Fibroblast of skin of back (primary cell): ENCODE results near the gene CEMIP2.
"Not testable (repeated sequence)": the region's sequence is repeated elsewhere in the genome, so short reads cannot be mapped to it uniquely, and the experiment has no call there.

Source experiments
- DNase-seq: peaks from one replicate; pipeline ENCODE4 v3.0.0-alpha.2; 2013

CEMIP2 gene

GRCh38 chr9:71675105-71675856 lies 93.0 kb downstream of the CEMIP2 start:
- no peak for DNase-seq

DNA sequence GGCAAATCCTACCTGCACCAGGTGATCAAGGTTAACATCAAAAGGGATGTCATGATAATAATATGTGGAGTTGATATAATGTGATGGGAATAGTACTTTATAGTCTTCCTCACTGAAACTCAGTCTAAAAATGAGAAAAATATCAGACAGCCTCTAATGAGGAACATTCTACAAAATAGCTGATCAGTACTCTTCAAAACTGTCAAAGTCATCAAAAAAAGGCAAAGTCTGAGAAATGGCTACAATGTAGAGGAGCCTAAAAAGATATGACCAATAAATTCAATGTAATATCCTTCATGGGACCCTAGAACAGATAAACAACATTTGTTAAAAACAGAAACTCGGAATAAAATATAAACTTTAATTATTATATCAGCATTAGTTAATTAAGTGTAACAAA lies 95.7 kb downstream of the CEMIP2 start:
- no peak for DNase-seq

DNA sequence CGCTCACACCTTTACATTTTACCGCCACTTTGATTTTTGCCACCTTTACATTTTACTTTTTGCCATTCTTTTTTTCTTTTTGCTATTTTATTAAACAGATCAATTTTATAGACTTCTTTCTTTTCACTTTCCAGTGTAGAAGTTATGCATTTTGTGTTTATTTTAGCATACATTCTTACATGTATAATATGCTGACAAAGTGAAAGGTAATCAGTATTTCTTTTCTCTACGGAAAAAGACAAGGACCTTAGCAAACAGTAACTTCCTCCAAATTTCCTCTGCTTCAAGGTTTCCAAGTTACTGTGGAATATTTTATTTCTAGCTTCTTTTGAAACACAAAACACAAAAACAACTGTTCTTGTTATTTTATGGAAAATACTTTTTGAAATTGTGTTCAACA lies 97.0 kb downstream of the CEMIP2 start:
- DNase-seq = no peak

DNA sequence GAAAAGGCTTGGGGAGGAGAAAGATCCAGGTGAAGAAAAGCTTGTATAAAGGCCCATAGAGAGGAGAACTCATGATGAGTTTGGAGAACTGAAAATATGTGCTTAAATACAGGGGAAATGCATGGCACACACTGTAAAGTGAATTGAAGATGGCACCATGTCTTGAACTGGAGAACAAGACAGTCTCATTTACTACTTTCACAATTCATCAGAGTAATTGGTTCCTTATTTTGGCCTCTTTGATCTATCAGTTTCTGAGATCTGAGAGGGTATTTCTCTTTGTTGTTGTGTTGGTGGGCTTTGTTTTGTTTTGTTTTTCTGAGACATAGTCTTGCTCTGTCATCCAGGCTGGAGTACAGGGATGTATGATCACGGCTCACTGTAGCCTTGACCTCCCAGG lies 98.2 kb downstream of the CEMIP2 start:
- no peak for DNase-seq

GRCh38 chr9:71669284-71669995 lies 98.9 kb downstream of the CEMIP2 start:
- no peak for DNase-seq

DNA sequence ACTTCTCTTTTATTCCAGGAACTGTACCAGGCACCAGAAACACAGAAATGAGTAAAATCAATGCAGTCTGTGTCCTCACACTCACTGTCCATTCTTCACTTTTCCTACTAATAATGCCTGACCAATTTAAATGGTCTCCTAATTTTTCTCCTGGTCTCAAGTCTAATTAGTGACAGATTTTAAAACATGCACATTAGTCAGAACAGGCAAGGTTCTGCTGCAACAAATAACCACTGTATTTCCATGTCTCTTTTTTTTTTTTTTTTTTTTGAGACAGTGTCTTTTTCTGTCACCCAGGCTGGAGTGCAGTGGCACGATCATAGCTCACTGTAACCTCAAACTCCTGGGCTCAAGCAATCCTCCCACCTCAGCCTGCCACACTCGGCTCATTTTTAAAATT lies 99.6 kb downstream of the CEMIP2 start:
- no peak for DNase-seq

DNA sequence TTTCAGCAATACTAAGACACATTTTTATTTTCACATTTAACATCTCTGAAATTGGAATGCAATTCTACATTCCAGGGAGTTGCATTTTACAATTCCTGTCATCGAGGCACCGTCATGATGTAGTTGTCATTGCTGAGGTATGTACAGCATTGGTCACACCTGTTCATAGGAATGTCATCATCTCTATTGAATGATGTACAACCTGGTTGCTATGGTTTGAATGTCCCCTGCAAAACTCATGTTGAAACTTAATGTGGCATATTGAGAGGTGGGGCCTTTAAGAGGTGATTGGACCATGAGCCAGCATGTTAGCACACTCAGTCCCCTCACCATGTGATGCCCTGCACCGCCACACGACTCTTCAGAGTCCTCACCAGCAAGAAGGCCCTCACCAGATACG lies 103.1 kb downstream of the CEMIP2 start:
- DNase-seq = no peak

DNA sequence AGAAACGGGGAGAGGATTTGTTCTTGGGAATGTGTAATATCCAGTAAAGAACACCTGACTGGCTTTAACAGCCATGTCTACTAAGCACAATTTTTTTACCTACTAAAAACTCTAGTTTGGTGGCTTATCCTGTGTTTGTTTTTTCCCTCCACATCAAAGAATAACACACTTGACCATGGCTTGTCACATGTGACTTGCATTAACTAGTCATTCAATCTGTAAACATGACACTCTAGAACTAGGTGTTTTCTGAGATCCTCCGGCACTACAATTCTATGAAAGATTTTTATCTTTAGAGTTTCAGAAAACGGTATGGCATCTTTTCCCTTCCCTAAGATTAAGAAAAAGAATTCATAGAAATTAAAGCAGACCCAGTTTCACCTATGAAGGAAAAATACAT lies 103.7 kb downstream of the CEMIP2 start:
- no peak for DNase-seq

DNA sequence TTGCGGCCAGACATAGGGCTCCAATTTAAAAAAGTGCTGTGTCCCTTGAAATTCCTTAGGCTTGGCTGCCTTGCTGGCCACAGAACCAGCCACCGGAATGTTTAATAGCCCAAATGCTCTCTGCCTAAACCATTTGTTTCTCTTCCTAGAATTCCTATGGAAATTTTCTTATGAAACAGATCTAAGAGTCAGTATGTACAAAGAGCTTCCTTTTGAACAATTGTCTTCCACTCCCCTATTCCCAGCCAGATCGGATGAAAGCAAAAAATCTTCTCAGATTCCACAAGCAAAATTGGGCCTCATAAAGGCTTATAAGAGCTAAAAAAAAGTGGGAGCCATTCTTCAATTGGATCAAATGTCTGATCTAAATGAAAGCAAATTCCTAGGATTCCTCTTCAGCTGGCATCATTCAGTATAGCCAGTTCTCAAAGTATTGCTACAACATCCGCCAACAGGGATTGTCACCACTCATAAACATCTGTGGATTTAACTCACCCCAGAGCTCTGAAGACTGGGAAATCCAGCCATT lies 104.3 kb downstream of the CEMIP2 start:
- DNase-seq = peak; percentile 66

- DNase-seq = no peak
These were observed 105.1 kb downstream of the CEMIP2 start for GRCh38 chr9:71663216-71663615.

DNA sequence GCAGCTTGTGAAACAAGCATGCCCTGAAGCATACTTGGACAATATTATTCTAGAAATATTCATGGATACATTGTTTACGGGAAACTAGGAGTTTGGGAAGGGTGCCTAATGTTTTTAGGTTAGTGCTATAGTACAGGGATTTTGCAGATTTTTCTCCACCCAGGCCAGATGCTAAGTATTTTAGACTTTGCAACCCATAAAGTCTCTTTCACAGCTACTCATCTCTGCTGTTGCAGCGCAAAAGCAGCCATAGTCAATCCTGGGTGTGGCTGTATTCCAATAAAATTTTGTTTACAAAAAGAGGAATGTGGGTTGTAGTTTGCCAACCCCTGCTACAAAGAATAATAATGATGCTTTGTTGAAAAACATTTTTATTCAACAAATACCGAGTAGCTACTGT lies 106.2 kb downstream of the CEMIP2 start:
- no peak for DNase-seq

DNA sequence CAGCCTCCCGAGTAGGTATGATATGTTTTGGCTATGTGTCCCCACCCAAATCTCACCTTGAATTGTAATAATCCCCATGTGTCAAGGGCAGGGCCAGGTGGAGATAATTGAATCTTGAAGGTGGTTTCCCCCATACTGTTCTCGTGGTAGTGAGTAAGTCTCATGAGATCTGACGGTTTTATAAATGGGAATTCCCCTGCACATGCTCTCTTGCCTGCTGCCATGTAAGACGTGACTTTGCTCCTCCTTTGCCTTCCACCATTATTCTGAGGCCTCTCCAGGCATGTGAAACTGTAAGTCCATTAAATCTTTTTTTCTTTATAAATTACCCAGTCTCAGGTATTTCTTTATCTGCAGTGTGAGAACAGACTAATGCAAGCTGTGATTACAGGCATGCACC lies 111.0 kb downstream of the CEMIP2 start:
- not testable (repeated sequence) for DNase-seq

DNA sequence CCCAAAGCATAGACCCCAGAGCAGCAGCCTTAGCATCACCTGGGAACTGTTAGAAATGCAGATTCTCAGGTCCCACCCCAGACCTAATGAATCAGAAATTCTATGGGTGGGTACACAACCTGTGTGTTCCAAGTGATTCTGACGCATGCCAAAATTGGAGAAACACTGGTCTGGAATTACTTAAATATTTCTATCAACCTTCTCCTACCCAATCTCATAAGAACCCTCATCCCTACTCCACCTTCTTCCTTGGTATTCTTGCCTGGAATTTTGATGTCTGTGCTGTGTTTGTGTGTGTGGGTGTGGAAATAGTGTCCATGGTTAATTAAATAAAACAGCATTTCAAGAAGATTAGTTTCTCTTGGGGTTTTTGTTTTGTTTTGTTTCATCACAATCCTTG lies 111.8 kb downstream of the CEMIP2 start:
- DNase-seq = no peak

- no peak for DNase-seq
These were observed 112.5 kb downstream of the CEMIP2 start for GRCh38 chr9:71655778-71656177.

GRCh38 chr9:71655141-71655540 lies 113.2 kb downstream of the CEMIP2 start:
- DNase-seq = no peak

DNA sequence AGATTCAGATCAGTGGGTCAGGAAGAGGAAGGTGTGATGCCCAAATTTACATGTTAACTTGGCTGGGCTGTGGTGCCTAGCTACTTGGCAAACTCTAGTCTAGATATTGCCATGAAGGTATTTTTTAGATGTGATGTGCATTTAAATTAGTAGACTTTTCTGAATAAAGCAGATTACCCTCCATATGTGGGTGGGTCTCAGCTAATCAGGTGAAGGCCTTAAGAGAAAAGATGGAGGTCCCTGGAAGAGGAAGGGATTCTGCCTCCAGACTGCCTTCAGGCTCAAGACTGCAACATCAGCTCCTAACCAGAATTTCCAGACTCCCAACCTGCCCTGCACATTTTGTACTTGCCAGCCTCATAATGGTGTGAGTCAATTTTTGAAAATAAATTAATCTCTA lies 115.8 kb downstream of the CEMIP2 start:
- DNase-seq = no peak

DNA sequence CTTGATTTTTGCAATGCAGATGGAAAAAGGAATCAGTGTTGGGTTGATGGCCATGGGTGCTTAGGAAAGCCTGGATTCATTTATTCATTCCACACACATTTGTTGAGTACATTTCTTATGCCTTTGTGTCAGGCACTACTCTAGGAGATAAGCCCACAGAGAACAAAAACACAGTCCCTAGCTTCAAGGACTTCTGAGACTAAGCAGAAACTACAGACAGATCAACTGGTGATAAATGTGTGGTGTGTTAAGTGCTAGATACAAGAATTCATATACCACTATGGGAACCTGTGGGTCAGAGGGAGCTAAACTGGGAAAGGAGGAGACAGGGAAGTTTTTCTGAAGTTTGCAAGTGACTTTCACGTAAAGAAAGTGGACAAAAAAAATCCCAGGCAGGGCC lies 119.9 kb downstream of the CEMIP2 start:
- no peak for DNase-seq

- DNase-seq = peak; percentile 77
These were observed 121.2 kb downstream of the CEMIP2 start for GRCh38 chr9:71647094-71647591.

- DNase-seq = no peak
These were observed 122.2 kb downstream of the CEMIP2 start for GRCh38 chr9:71646131-71646530.

GRCh38 chr9:71644819-71645362 lies 123.4 kb downstream of the CEMIP2 start:
- DNase-seq = no peak

DNA sequence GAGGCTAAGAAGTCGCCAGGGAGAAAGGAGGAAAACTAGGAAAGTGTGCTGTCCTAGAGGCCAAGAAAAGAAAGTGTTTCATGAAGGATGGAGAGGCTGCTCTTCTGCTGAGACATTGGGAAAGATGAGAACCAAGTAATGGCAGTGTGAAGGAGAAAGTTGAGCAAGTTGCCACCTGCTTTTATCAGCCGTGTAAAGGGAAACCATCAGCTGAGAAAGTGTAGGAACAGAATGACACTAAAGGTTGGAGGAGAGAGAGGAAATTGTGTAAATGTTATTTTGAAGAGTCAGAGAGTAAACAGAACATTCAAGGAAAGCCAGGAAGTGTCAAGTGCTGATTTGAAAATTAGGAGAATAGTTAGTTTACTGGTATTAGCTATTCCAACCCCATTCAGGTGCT lies 125.0 kb downstream of the CEMIP2 start:
- DNase-seq = no peak

DNA sequence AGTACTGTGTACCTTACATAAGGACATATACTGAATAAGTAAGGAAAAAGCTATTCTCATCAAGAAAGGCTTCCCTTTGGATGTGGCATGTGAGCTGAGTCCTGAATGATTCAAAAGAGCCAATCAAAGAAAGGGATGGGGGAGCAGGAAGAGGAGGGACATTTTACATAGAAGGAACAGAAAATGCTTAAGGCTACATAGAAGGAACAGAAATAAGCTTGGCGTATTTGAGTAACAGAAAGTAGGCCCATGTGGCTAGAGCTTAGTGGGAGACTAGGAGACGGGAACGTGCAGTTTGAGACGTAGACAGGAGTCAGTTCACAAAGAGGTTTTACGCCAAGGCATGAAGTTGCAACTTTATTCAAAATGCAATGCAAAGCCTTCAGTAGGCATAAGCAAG lies 126.3 kb downstream of the CEMIP2 start:
- no peak for DNase-seq

DNA sequence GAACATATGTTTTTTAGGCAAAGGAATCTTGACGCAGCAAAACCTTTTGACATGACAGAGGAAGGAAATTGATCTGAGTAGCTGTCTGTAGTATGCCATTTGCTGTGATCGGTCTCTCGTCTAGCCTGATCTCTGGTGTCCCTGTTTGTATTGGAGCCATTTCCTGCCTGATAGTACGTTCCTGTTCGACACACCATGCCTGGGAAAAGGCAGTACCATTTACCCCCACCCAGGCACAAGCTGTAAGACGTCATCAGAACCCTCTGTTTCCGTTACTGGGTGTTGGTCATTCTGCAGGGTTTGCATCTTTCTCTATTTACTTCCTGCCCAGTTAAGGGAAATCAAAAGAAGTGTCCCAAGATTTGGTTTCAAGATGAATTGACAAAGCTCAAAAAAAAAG lies 129.7 kb downstream of the CEMIP2 start:
- DNase-seq = peak; percentile 11

GRCh38 chr9:71637926-71638325 lies 130.4 kb downstream of the CEMIP2 start:
- DNase-seq = no peak
